ENCODE data around the gene ZNF407. TPM values are rescaled to one million over a fixed set of nuclear protein-coding genes. Genes with fewer than 3 reads are reported as not detected.

The ZNF407 gene
- polyA plus RNA-seq, 1 experiment: 2.8 TPM

GRCh38 chr18:75044791-75045190 is 447.1 kb downstream of the ZNF407 start:
- Histone ChIP-seq H3K4me3 (ENCODE audit: low read depth, low read length) (no peak overlapping the region), H3K27me3 (ENCODE audit: control insufficient read depth, insufficient read depth, low read length) (no peaks in the 10 kb centered on the region), H3K36me3 (ENCODE audit: control insufficient read depth, insufficient read depth, low read length) (no peaks in the 10 kb centered on the region)
- no peak for TF ChIP-seq CTCF (IDR thresholded peaks at IDR 0.05; ENCODE audit: insufficient read depth, low read depth, low read length)
- ChIA-PET POLR2A (no interaction called here), CTCF (no interaction called here)
- DNase-seq (ENCODE audit: low read depth): no peak

GRCh38 chr18:75045272-75045671 is 447.6 kb downstream of the ZNF407 start:
- Histone ChIP-seq H3K27me3 (ENCODE audit: control insufficient read depth, insufficient read depth, low read length) (no peaks in the 10 kb centered on the region), H3K4me3 (ENCODE audit: low read depth, low read length) (no peak overlapping the region), H3K36me3 (ENCODE audit: control insufficient read depth, insufficient read depth, low read length) (no peaks in the 10 kb centered on the region)
- no peak for TF ChIP-seq CTCF (IDR thresholded peaks at IDR 0.05; ENCODE audit: insufficient read depth, low read depth, low read length)
- ChIA-PET POLR2A (no interaction called here), CTCF (no interaction called here)
- DNase-seq (ENCODE audit: low read depth): no peak

- CTCF ChIA-PET: interaction anchor here (1.1 to 1.4 kb wide), 2 partner anchors 10 to 15 kb away, joined by 3 read pairs; no protein-coding TSS in a partner anchor
- no peak for TF ChIP-seq CTCF (IDR thresholded peaks at IDR 0.05; ENCODE audit: insufficient read depth, low read depth, low read length)
- DNase-seq (ENCODE audit: low read depth): no peak
These were observed 449.7 kb downstream of the ZNF407 start for GRCh38 chr18:75047240-75047961.

GRCh38 chr18:75048776-75049454 is 451.2 kb downstream of the ZNF407 start:
- TF ChIP-seq CTCF (IDR thresholded peaks at IDR 0.05; ENCODE audit: insufficient read depth, low read depth, low read length): no peak
- Histone ChIP-seq H3K4me3 (ENCODE audit: low read depth, low read length) (no peak overlapping the region), H3K27me3 (ENCODE audit: control insufficient read depth, insufficient read depth, low read length) (no peaks in the 10 kb centered on the region), H3K36me3 (ENCODE audit: control insufficient read depth, insufficient read depth, low read length) (no peaks in the 10 kb centered on the region)
- DNase-seq (ENCODE audit: low read depth): no peak
- POLR2A ChIA-PET: no interaction called here
- CTCF ChIA-PET: interaction anchor here (2.9 kb wide), 1 partner anchor 8 kb away, joined by 13 read pairs; no protein-coding TSS in a partner anchor

More at GRCh38 chr18:75047240-75047961, 449.7 kb downstream of the ZNF407 start:
- no peaks in the 10 kb centered on the region for H3K36me3 ChIP-seq (ENCODE audit: control insufficient read depth, insufficient read depth, low read length)
- no peak overlapping the region for H3K4me3 ChIP-seq (ENCODE audit: low read depth, low read length)
- POLR2A ChIA-PET: no interaction called here
- no peaks in the 10 kb centered on the region for H3K27me3 ChIP-seq (ENCODE audit: control insufficient read depth, insufficient read depth, low read length)

GRCh38 chr18:75049455-75049789 is 451.8 kb downstream of the ZNF407 start:
- ChIA-PET POLR2A (no interaction called here), CTCF (interaction anchor here (2.9 kb wide), 1 partner anchor 9 kb away, joined by 13 read pairs; no protein-coding TSS in a partner anchor)
- no peak overlapping the region for H3K4me3 ChIP-seq (ENCODE audit: low read depth, low read length)

More at GRCh38 chr18:75049455-75049789, 451.8 kb downstream of the ZNF407 start:
- TF ChIP-seq CTCF (IDR thresholded peaks at IDR 0.05; ENCODE audit: insufficient read depth, low read depth, low read length): no peak
- H3K36me3 ChIP-seq (ENCODE audit: control insufficient read depth, insufficient read depth, low read length): no peaks in the 10 kb centered on the region
- DNase-seq (ENCODE audit: low read depth): no peak
- no peaks in the 10 kb centered on the region for H3K27me3 ChIP-seq (ENCODE audit: control insufficient read depth, insufficient read depth, low read length)
